Measurements from ENCODE around the gene PRELP. TPM values are rescaled to one million over a fixed set of nuclear protein-coding genes. Genes with fewer than 3 reads are reported as not detected.

The PRELP gene
- total RNA-seq, 1 experiment from 2014 or later, result not detected

DNA sequence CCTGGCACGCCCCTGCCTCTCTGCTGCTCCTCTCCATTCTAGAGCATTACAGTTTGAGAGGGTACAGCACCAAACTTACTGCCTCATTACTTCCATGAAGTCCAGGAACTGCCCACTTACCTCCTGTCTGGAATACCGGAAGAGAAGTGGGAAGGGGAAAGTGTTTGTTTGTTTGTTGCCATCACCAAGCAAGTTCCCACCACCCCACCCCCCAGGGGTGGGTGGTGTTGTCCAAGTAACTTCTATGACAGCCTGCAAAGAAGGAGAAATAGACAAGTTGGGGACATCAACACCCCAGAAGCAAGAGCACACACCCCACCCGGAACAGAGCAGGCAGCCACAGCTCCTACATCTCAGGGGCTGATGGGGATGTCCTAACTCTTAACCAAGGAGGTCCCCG lies 36.3 kb downstream of the PRELP start:
- Histone ChIP-seq H3F3A (ENCODE audit: low read length, unreplicated experiment) (peaks cover 16% of the 10 kb centered on the region), H3K9me2 (replicated peaks; ENCODE audit: low read length) (no peaks in the 10 kb centered on the region), H3K27me3 (ENCODE audit: low read length) (no peaks in the 10 kb centered on the region), H3K36me3 (ENCODE audit: low read depth, low read length) (no peaks in the 10 kb centered on the region), H4K20me1 (ENCODE audit: low read length) (no peaks in the 10 kb centered on the region), H3K79me2 (ENCODE audit: low read length) (no peaks in the 10 kb centered on the region), H3K9me3 (ENCODE audit: low read length) (no peaks in the 10 kb centered on the region), H3K4me2 (ENCODE audit: low read length) (peak overlapping the region; percentile 74), H3K4me3 (ENCODE audit: low read length) (no peak overlapping the region), H3K9ac (ENCODE audit: low read length) (peak overlapping the region; percentile 89), H3K27ac (ENCODE audit: low read length) (peak overlapping the region; percentile 99), H3K4me1 (ENCODE audit: insufficient read depth, low read length) (peaks cover 52% of the 10 kb centered on the region), H2AFZ (ENCODE audit: low read length) (no peak overlapping the region)
- ChIA-PET POLR2A (ENCODE audit: unreplicated experiment) (no interaction called here), CTCF (interaction anchor here (0.6 kb wide), 1 partner anchor 162 kb away, joined by 3 read pairs; no protein-coding TSS in a partner anchor)
- DNase-seq (no peak), ATAC-seq (no peak)
- intact Hi-C loops (cut with micrococcal nuclease), result loop anchor here (2.0 kb wide), 1 partner anchor 115 kb away; the partner anchor contains the start of gene ATP2B4
- no peak for TF ChIP-seq EZH2 (IDR thresholded peaks at IDR 0.05; ENCODE audit: low read length, unreplicated experiment)
- TF ChIP-seq, protein P1, sequence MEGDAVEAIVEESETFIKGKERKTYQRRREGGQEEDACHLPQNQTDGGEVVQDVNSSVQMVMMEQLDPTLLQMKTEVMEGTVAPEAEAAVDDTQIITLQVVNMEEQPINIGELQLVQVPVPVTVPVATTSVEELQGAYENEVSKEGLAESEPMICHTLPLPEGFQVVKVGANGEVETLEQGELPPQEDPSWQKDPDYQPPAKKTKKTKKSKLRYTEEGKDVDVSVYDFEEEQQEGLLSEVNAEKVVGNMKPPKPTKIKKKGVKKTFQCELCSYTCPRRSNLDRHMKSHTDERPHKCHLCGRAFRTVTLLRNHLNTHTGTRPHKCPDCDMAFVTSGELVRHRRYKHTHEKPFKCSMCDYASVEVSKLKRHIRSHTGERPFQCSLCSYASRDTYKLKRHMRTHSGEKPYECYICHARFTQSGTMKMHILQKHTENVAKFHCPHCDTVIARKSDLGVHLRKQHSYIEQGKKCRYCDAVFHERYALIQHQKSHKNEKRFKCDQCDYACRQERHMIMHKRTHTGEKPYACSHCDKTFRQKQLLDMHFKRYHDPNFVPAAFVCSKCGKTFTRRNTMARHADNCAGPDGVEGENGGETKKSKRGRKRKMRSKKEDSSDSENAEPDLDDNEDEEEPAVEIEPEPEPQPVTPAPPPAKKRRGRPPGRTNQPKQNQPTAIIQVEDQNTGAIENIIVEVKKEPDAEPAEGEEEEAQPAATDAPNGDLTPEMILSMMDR (conservative IDR thresholded peaks at IDR 0.05; ENCODE audit: low read depth, low read length), result no peak
- TF ChIP-seq EZH2phosphoT487 (IDR thresholded peaks at IDR 0.05; ENCODE audit: borderline replicate concordance, low read length), result no peak
- no TSS peak for BruUV-seq (replicated peaks)

DNA sequence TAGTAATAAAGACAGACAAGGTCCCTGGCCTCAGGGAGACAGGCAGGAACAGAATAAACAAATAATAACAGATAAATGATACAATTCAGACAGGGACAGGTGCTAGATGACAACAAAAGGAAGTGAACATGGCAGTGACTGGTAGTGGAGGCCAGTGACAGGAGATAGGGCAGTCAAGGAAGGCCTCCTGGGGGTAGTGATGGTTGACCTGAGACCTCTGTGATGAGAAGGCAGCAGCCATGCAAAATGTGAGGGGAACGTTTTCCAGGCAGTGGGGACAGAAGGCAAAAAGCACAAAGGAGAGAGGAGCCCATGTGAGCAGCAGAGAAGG lies 36.9 kb downstream of the PRELP start:
- ATAC-seq (no peak), DNase-seq (no peak)
- H2AFZ ChIP-seq (ENCODE audit: low read length), result peak overlapping the region; percentile 52
- H3K4me1 ChIP-seq (ENCODE audit: insufficient read depth, low read length), result peaks cover 52% of the 10 kb centered on the region
- H3K27me3 ChIP-seq (ENCODE audit: low read length), result no peaks in the 10 kb centered on the region
- peak overlapping the region; percentile 89 for H3K9ac ChIP-seq (ENCODE audit: low read length)
- no peak overlapping the region for H3K4me3 ChIP-seq (ENCODE audit: low read length)
- intact Hi-C loops (cut with micrococcal nuclease), result loop anchor here (2.0 kb wide), 1 partner anchor 114 kb away; the partner anchor contains the start of gene ATP2B4
- peak overlapping the region; percentile 74 for H3K4me2 ChIP-seq (ENCODE audit: low read length)
- no peaks in the 10 kb centered on the region for H3K9me3 ChIP-seq (ENCODE audit: low read length)
- H3K9me2 ChIP-seq (replicated peaks; ENCODE audit: low read length), result no peaks in the 10 kb centered on the region
- H3K36me3 ChIP-seq (ENCODE audit: low read depth, low read length), result no peaks in the 10 kb centered on the region
- CTCF ChIA-PET, result interaction anchor here (0.6 kb wide), 1 partner anchor 8 kb away, joined by 5 read pairs; no protein-coding TSS in a partner anchor
- POLR2A ChIA-PET (ENCODE audit: unreplicated experiment), result no interaction called here
- BruUV-seq (replicated peaks), result no TSS peak
- peaks cover 16% of the 10 kb centered on the region for H3F3A ChIP-seq (ENCODE audit: low read length, unreplicated experiment)
- H3K79me2 ChIP-seq (ENCODE audit: low read length), result no peaks in the 10 kb centered on the region
- H3K27ac ChIP-seq (ENCODE audit: low read length), result peak overlapping the region; percentile 99
- H4K20me1 ChIP-seq (ENCODE audit: low read length), result no peaks in the 10 kb centered on the region
- TF ChIP-seq, protein P1 (conservative IDR thresholded peaks at IDR 0.05; ENCODE audit: low read depth, low read length), result no peak
- TF ChIP-seq EZH2 (IDR thresholded peaks at IDR 0.05; ENCODE audit: low read length, unreplicated experiment), result no peak

DNA sequence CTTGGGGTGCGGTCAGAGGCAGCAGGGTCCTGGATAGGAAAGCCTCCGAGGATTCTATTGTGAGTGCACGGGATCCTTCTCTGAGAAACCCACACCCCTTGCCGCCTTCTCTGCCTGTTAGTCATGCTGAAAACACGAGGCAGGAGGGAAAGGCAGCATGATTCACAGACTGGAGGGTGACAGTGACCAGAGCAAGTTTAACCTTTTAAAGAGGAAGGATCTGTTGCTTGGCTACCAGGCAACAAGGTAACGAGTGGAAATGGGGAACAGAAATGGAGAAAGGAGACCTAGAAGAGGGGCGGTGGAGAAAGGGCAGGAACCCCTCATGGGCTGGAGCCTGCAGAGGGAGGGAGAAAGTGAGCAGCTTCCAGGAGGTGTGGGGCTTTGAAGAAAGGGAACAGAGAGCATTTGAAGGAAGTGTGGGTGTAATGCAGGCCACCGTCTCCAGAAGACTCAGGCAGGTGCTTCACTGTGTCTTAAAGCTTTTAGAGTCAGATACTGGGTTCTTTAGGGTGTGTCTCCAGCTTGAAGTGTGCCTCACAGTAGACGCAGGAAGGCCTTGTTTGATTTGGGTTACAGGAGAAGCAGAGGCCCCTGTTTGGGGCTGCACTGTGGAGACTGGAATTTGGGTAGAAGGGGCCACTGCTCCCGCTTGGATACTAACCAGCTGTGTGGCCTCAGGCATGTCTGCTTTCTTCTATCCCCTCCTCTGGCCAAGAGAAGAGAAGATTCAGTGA lies 37.4 kb downstream of the PRELP start:
- intact Hi-C loops (cut with micrococcal nuclease), result loop anchor here (1.0 to 2.0 kb wide), 2 partner anchors 25 to 114 kb away; partner anchors contain the start of gene ATP2B4
- no peaks in the 10 kb centered on the region for H3K79me2 ChIP-seq (ENCODE audit: low read length)
- peak overlapping the region; percentile 99 for H3K27ac ChIP-seq (ENCODE audit: low read length)
- H3K27me3 ChIP-seq (ENCODE audit: low read length), result no peaks in the 10 kb centered on the region
- peak overlapping the region; percentile 74 for H3K4me2 ChIP-seq (ENCODE audit: low read length)
- H3K9me3 ChIP-seq (ENCODE audit: low read length), result no peaks in the 10 kb centered on the region
- no peaks in the 10 kb centered on the region for H3K9me2 ChIP-seq (replicated peaks; ENCODE audit: low read length)
- no peaks in the 10 kb centered on the region for H3K36me3 ChIP-seq (ENCODE audit: low read depth, low read length)
- BruUV-seq (replicated peaks), result no TSS peak
- ChIA-PET CTCF (interaction anchor here (0.6 kb wide), 1 partner anchor 8 kb away, joined by 5 read pairs; no protein-coding TSS in a partner anchor), POLR2A (ENCODE audit: unreplicated experiment) (interaction anchor here (0.6 to 1.1 kb wide), 2 partner anchors 14 to 113 kb away, joined by 4 to 8 read pairs; partner anchors contain the start of gene ATP2B4)
- H2AFZ ChIP-seq (ENCODE audit: low read length), result peak overlapping the region; percentile 52
- peaks cover 16% of the 10 kb centered on the region for H3F3A ChIP-seq (ENCODE audit: low read length, unreplicated experiment)
- DNase-seq (peak; percentile 98), ATAC-seq (peak; percentile 76)
- H3K4me3 ChIP-seq (ENCODE audit: low read length), result peak overlapping the region; percentile 34
- no peaks in the 10 kb centered on the region for H4K20me1 ChIP-seq (ENCODE audit: low read length)
- TF ChIP-seq EZH2 (IDR thresholded peaks at IDR 0.05; ENCODE audit: low read length, unreplicated experiment) (no peak), EZH2phosphoT487 (IDR thresholded peaks at IDR 0.05; ENCODE audit: borderline replicate concordance, low read length) (no peak)
- TF ChIP-seq, protein P1 (conservative IDR thresholded peaks at IDR 0.05; ENCODE audit: low read depth, low read length), result no peak
- peaks cover 52% of the 10 kb centered on the region for H3K4me1 ChIP-seq (ENCODE audit: insufficient read depth, low read length)
- peak overlapping the region; percentile 89 for H3K9ac ChIP-seq (ENCODE audit: low read length)
